ENCODE measurements around the gene TAX1BP1.

DNA sequence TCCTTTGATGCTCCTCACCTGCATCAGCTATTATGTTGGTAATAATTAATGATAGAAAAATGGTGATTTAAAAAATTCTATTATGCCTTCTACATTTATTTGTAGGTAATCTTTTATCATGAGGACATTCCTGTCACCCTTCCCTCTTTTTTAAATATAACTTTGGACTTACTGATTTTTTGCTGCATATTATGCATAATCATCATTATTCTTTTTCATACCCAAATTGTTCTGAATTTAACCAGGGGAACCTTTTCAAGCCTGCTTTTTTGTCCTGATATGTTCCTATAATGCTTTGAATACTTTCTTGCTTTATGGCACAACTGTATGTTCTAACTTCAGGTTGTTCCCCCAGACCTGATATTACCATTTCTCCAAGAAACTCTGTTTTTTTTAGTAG, 48.5 kb downstream of the TAX1BP1 start:
- TF ChIP-seq, protein P1, sequence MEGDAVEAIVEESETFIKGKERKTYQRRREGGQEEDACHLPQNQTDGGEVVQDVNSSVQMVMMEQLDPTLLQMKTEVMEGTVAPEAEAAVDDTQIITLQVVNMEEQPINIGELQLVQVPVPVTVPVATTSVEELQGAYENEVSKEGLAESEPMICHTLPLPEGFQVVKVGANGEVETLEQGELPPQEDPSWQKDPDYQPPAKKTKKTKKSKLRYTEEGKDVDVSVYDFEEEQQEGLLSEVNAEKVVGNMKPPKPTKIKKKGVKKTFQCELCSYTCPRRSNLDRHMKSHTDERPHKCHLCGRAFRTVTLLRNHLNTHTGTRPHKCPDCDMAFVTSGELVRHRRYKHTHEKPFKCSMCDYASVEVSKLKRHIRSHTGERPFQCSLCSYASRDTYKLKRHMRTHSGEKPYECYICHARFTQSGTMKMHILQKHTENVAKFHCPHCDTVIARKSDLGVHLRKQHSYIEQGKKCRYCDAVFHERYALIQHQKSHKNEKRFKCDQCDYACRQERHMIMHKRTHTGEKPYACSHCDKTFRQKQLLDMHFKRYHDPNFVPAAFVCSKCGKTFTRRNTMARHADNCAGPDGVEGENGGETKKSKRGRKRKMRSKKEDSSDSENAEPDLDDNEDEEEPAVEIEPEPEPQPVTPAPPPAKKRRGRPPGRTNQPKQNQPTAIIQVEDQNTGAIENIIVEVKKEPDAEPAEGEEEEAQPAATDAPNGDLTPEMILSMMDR (conservative IDR thresholded peaks at IDR 0.05; ENCODE audit: low read length), result no peak
- no peak for TF ChIP-seq EZH2phosphoT487 (IDR thresholded peaks at IDR 0.05; ENCODE audit: borderline replicate concordance, low read depth, low read length)

Measured in OCI-LY7 (cell line).